Heart left ventricle (tissue), 13 donors: Measurements from ENCODE around the gene OPCML.

Experiments
- CTCF ChIP-seq, 12 donors: fragments of 200-600 bp; sonication (generic) in 4 of 12; IDR thresholded peaks; one replicate each; pipeline versions ENCODE4 v1.5.0 to v1.8.0; 2018 to 2022; ENCODE audit warnings: antibody characterized with exemption in 12 of 12, mild to moderate bottlenecking in 5 of 12
- POLR2A ChIP-seq, 2 donors: fragments of 450-650 bp; IDR thresholded peaks; one replicate each; pipeline ENCODE4 v1.6.1; 2017; ENCODE audit warnings: antibody characterized with exemption in 2 of 2, mild to moderate bottlenecking in 2 of 2, moderate library complexity in 2 of 2
- donor health status: ischemic (EF 13 %, LVEDD 7.1; RV severe dilation, severe dysfunction).
- donor health status: DM: no; HTN: yes; CAD: no.
- donor health status: DM: no; HTN: no; CAD: no.
- donor health status: ischemic (EF 25% LVEDD 6.9; RV normal size, moderate dysfunction).
- donor health status: ischemic (EF 25% LVEDD 5.7; RV mildly dilated, moderate dysfunction).
- donor health status: ischemic (EF 35%, LVEDD 5.7; RV mildly dilated, moderate dysfunction).
- donor health status: nonischemic (EF 11% LVEDD 7.7; RV severe dilation, severe dysfunction).
- donor health status: DM: yes; HTN: yes; CAD: no.
- donor health status: PGD.
- donor health status: ischemic (EF 29% LVEDD 5.4; RV normal size, mild dysfunction).
- donor health status: nonischemic (EF 23%, LVEDD 6.1; RV moderate dilation, normal function).

GRCh38 chr11:132977241-132977640 lies 555.1 kb downstream of the OPCML start:
- no peak for TF ChIP-seq CTCF (IDR thresholded peaks at IDR 0.05)
- TF ChIP-seq POLR2A (IDR thresholded peaks at IDR 0.05) = no peak
